GM19025 (cell line): ENCODE results near the gene CEACAM16.
"Not testable (repeated sequence)": the region's sequence is repeated elsewhere in the genome, so short reads cannot be mapped to it uniquely, and the experiment has no call there.

ENCODE experiments used
- ATAC-seq: cut with Tn5 transposase; IDR thresholded peaks from one replicate; pipeline ENCODE4 v1.9.1; 2021; ENCODE audit warnings: mild to moderate bottlenecking, low read depth, moderate library complexity; ENCODE audit not compliant: unreplicated experiment

Gene CEACAM16

DNA sequence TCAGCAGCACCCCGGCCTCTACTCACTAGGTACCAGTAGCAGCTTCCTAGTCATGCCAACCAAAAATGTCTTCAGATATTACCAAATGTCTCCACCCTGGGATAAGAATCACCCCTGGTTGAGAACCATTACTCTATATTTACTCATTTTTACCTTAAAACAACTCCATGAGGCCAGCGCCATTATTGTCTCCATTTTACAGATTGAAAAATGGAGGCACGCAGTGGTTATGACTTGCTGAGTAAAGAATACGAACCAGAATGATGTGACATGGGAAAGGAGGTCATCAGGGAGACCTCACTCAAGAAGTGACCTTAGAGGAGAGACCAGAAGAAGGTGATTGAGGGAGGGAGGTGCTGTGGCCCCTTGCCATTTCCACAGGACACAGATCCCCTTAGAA lies 25.4 kb upstream of the CEACAM16 start:
- no peak for ATAC-seq

DNA sequence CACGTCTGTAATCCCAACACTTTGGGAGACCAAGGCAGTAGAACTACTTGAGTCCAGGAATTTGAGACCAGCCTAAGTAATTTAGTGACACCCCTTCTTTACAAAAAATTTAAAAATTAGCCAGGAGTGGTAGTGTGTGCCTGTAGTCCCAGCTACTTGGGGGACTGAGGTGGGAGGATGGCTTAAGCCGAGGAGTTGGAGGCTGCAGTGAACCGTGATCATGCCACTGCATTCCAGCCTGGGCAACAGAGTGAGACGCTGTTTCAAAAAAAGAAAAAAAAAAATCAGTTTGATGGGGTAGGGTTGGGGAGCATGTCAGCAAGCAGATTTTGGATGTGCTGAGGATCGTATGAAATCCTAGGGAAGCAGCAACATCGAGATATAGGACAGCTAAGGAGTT lies 23.4 kb upstream of the CEACAM16 start:
- ATAC-seq, result no peak

DNA sequence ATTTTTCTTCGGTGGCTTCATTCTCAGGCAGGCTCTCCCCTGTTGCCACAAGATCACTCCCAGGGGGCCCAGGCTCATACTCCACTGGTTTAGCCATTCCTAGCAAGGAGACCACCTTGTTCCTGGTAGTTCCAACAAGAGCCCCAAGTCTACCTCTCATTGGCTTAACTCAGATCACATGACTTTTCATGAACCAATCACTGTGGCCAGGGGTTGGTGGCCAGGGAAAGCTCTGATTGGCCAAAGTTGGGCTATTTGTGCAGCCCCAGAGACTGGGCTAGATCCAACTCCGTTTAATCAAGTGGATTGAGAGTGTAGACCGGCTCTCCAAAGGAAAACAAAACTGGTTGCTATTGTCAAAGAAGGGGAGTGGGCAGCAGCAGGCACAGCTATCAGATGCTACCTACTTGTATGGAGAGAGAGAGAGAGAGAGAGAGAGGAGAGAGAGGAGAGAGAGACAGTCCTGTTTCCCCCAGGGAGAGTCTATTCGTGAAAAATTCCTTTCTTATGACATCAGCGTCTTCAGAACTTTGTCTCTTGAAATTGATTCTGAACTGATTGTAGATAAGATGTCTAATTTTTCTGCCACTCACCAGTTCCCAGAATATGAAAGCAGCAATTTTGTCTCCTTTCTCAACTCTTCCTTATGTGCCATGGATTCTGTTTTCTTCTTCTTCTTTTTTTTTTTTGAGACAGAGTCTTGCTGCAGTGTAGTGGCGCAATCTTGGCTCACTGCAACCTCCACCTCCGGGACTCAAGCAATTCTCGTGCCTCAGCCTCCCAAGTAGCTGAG lies 21.7 kb upstream of the CEACAM16 start:
- no peak for ATAC-seq

DNA sequence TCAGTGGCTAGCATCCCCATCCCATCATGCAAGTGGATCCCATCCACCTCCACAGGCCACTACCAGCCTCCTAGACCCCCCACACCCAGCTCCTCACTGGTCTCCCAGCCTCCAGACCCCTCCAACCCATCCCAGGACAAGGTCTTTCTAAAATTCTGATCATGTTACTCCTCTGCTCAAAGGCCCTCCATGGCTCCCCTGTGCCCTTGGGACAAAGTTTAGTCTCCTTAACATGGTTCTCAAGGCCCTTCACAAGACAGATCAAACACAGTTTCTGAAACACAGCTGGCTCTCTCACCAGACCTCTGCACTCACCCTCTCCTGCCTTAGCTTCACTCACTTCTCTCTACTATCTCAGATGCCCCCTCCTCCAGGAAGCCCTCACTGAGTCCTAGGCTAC lies 18.4 kb upstream of the CEACAM16 start:
- ATAC-seq, result no peak

DNA sequence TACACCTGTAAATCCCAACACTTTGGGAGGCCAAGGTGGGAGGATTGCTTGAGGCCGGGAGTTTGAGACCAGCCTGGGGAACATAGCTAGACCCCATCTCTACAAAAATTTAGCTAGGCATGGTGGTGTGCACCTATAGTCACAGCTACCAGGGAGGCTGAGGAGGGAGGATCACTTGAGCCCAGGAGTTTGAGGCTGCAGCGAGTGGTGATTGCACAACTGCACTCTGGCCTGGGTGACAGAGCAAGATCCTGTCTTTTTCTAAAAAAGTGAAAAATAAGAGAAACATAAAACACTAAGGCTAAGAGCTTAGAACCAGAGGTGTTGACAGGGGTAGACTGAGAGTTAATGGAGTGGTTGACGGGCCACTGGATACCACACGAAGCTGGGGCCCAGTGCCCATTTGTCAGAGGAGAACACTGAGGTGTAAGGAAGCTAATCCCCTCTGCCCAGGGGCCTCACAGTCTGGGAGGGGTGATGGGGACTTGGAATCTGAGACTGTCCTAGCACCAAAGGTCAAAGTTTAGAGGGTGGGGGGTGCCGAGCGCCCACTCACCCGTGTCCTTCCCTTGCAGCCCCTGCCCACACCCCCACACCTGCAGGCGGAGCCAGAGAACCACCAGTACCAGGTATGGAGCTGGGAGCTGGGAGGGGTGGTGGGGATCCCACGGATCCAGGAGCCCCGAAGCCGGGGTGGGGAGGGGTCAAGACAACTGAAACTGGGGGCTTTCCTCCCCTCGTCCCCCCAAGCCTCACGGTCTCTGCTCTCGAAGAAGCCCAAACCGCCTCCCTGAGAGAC lies 16.8 kb upstream of the CEACAM16 start:
- ATAC-seq, result no peak

- ATAC-seq, result no peak
Observed at GRCh38 chr19:44682807-44683206, 16.1 kb upstream of the CEACAM16 start.

- no peak for ATAC-seq
Observed at GRCh38 chr19:44683434-44684210, 15.3 kb upstream of the CEACAM16 start.

DNA sequence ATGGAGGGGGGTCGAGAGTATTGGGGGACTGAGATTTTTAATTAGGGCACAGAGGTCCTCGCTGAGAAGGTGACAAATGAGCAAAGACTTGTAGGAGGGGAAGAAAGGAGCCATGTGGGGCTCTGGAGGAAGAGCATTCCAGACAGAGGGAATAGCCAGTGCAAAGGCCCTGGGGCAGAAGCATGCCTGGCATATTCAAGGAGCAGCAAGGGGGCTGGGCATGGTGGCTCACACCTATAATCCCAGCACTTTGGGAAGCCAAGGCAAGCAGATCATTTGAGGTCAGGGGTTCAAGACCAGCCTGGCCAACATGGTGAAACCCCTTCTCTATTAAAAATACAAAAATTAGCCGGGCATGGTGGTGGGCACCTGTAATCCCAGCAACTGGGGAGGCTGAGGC lies 14.6 kb upstream of the CEACAM16 start:
- ATAC-seq, result not testable (repeated sequence)

DNA sequence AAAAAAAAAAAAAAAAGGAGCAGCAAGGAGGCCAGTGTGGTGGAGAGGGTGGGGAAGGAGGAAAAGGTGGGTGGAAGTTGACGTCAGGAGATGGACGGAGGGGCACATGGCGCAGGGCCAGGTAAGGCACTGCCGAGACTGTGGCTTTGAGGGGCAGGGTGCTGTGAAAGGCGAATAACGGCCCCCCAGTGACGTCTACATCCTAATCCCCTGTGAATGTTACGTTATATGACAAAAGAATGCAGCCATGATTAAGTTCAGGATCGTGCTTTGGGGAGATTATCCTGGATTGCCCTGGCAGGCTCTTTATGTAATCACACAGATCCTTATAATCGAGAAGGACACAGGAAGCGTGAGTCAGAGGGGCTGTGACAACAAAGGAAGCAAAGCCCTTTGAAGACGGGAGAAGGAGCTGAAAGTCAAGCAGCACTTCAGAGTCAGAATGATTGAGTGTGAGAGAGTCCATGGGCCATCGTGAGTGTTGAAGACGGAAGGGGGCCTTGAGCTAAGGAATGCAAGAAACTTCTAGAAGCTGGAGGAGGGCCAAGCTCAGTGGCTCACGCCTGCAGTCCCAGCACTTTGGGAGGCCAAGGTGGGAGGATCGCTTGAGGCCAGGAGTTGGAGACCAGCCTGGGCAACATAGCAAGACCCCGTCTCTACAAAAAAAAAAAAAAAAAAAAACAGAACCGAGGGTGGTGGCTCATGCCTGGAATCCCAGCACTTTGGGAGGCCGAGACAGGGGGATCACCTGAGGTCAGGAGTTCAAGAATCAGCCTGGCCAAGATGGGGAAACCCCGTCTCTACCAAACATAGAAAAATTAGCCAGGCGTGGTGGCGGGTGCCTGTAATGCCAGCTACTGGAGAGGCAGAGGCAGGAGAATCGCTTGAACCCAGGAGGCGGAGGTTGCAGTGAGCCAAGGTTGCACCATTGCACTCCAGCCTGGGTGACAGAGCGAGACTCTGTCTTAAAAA lies 13.8 kb upstream of the CEACAM16 start:
- ATAC-seq, result no peak

- no peak for ATAC-seq
Observed at GRCh38 chr19:44685877-44686276, 13.1 kb upstream of the CEACAM16 start.

DNA sequence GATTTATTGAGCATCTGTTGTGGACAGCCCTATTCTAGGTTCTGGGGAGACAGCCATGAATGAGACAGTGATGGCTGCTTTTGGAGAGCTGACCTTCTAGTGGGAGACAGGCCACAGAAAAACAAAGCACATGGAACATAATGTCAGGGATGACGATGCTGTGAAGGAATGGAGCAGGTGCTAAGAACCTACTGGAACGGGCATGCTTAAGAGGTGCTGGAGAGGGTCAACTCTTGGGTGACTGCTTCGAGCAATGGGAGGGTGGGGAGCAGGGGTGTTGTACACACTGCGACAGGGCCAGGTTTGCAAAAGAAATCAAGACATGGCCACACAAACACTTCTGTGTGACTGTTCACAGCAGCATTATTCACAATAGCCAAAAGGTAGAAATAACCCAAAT lies 12.1 kb upstream of the CEACAM16 start:
- no peak for ATAC-seq

DNA sequence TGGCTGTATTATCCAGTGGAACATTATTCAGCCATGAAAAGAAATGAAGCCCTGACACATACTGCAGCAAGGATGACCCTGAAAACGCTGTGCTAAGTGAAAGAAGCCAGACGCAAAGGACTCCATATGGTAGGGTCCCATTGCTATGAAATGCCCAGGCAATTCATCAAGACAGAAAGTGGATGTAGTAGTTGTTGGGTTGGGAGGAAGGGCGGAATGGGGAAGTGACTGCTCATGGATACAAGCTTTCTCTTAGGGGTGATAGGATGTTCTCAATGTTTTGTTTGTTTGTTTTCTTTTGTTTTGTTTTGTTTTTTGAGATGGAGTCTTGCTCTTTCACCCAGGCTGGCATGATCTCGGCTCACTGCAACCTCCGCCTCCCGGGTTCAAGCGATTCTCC lies 11.1 kb upstream of the CEACAM16 start:
- no peak for ATAC-seq

GRCh38 chr19:44689290-44690130 lies 9.4 kb upstream of the CEACAM16 start:
- ATAC-seq, result no peak

DNA sequence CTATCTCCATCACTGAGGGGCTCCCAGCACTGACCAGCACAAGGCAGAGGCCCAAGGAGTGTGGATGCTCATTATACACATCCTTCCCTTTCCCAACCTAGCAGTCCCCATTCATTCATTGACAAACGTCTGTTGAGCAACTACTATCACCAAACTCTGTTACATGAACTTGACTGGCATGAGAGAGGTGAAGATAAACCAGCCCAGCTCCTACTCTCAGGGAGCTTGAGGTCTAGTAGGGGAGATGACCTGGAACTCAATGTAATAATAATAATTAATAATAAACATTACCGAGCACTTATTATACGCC lies 8.9 kb upstream of the CEACAM16 start:
- ATAC-seq, result no peak

GRCh38 chr19:44692379-44692721 lies 6.6 kb upstream of the CEACAM16 start:
- ATAC-seq, result no peak

- ATAC-seq, result no peak
Observed at GRCh38 chr19:44694184-44694579, 4.8 kb upstream of the CEACAM16 start.

DNA sequence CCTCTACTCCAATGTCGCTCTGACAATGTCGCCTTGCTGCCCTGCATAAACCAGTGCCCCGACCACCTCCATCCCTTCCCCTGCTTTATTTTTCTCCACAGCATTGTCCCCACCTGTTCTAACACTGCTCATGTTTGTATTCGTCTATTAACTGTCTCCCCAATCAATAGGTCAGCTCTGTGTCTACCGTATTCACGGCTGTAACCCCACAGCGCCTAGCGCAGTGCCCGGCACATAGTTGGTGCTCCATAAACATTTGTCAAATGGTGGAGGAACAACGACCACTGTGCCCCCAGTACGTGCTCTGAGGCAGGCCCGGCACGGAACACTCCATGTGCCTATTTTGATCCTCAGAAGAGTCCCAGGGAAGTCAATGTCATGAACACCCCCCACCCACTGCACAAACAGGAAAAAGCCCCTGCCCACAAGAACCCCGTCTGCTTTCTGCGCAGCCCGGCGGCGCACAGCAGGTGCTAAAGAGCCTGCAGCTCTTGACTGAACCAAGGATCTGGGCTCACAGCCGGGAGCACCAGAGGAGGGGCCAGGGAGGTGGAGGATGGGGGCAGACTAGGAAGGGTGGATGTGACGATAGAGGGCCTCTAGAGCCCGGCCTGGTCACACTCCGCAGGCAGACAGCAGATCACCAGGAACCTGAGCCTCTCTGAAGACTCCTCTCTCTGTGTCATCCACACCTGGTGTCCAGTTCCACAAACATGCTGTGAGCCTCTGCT lies 1.8 kb upstream of the CEACAM16 start:
- ATAC-seq, result no peak

- no peak for ATAC-seq
Observed at GRCh38 chr19:44697670-44698034, 1.3 kb upstream of the CEACAM16 start.

- no peak for ATAC-seq
Observed at GRCh38 chr19:44700547-44700946, 1.6 kb downstream of the CEACAM16 start.
